ENCODE results near the gene WDR83.

The WDR83 gene

DNA sequence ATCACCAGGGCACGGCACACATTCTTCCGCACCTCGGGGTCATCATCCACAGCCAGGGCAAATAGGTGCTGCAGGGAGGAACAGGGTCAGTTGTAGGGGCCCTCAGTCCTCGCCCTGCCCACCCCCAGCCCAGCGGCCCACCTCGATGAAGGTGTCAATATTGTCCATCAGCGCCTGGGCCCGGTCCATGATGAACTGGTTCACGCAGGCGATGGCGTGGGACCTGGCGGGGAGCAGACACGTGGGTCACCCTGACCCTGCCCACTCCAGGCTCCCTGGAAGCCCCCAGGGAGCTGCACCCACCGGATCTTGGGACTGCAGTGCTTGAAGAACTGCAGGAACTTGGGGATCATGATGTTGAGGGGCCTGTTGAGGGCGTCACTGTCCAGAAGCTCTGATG, 48.5 kb downstream of the WDR83 start:
- H3K4me3 Mint-ChIP-seq: no peak overlapping the region
- H3K4me1 Mint-ChIP-seq: no peaks in the 10 kb centered on the region
- H3K27ac Mint-ChIP-seq: no peak overlapping the region
- peaks cover 71% of the 10 kb centered on the region for H3K36me3 Mint-ChIP-seq (ENCODE audit: low read depth)
- H3K9me3 Mint-ChIP-seq: no peaks in the 10 kb centered on the region
- no peaks in the 10 kb centered on the region for H3K27me3 Mint-ChIP-seq (ENCODE audit: low read depth)
- TF ChIP-seq, protein P1, sequence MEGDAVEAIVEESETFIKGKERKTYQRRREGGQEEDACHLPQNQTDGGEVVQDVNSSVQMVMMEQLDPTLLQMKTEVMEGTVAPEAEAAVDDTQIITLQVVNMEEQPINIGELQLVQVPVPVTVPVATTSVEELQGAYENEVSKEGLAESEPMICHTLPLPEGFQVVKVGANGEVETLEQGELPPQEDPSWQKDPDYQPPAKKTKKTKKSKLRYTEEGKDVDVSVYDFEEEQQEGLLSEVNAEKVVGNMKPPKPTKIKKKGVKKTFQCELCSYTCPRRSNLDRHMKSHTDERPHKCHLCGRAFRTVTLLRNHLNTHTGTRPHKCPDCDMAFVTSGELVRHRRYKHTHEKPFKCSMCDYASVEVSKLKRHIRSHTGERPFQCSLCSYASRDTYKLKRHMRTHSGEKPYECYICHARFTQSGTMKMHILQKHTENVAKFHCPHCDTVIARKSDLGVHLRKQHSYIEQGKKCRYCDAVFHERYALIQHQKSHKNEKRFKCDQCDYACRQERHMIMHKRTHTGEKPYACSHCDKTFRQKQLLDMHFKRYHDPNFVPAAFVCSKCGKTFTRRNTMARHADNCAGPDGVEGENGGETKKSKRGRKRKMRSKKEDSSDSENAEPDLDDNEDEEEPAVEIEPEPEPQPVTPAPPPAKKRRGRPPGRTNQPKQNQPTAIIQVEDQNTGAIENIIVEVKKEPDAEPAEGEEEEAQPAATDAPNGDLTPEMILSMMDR (IDR thresholded peaks at IDR 0.05; ENCODE audit: unreplicated experiment in 3 of 3): no peak

DNA sequence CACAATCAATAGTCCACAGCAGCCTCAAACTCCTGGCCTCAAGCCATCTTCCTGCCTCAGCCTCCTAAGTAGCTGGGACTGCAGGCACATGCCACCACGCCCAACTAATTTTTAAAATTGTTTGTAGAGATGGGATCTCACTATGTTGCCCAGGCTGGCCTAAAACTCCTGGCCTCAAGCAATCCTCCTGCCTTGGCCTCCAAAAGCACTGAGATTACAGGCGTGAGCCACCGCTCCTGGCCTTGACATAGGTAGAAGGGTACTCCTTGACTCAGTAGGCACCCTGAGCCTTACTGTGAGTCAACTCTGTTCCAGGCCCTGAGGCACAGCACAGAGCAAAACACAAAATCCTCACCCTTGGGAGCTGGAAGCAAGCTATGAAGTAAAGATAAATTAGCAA, 49.3 kb downstream of the WDR83 start:
- H3K36me3 Mint-ChIP-seq (ENCODE audit: low read depth): peaks cover 69% of the 10 kb centered on the region
- no peaks in the 10 kb centered on the region for H3K27me3 Mint-ChIP-seq (ENCODE audit: low read depth)
- no peaks in the 10 kb centered on the region for H3K9me3 Mint-ChIP-seq
- TF ChIP-seq, protein P1 (IDR thresholded peaks at IDR 0.05; ENCODE audit: unreplicated experiment in 3 of 3): no peak
- no peak overlapping the region for H3K27ac Mint-ChIP-seq
- H3K4me3 Mint-ChIP-seq: no peak overlapping the region
- H3K4me1 Mint-ChIP-seq: peaks cover 6% of the 10 kb centered on the region

DNA sequence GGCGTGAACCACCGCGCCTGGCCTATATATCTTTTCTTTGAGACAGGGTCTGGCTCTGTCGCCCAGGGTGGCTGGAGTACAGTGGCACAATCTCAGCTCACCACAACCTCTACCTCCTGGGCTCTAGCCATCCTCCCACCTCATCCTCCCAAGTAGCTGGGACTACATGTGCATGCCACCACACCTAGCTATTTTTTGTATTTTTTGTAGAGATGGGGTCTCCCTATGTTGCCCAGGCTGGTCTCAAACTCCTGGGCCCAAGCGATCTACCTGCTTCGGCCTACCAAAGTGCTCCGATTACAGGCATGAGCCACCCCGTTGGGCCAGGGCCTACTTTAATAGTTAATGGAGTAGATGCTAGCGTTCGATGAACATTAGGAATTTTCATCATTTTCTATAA, 53.7 kb downstream of the WDR83 start:
- Mint-ChIP-seq H3K27ac (peak overlapping the region; percentile 82 to 88 (median 82)), H3K36me3 (ENCODE audit: low read depth) (peaks cover 35% of the 10 kb centered on the region), H3K4me1 (peaks cover 19% of the 10 kb centered on the region), H3K4me3 (peak overlapping the region; percentile 75 to 83 (median 83)), H3K27me3 (ENCODE audit: low read depth) (no peaks in the 10 kb centered on the region), H3K9me3 (no peaks in the 10 kb centered on the region)
- TF ChIP-seq, protein P1 (IDR thresholded peaks at IDR 0.05; ENCODE audit: unreplicated experiment in 3 of 3): no peak

DNA sequence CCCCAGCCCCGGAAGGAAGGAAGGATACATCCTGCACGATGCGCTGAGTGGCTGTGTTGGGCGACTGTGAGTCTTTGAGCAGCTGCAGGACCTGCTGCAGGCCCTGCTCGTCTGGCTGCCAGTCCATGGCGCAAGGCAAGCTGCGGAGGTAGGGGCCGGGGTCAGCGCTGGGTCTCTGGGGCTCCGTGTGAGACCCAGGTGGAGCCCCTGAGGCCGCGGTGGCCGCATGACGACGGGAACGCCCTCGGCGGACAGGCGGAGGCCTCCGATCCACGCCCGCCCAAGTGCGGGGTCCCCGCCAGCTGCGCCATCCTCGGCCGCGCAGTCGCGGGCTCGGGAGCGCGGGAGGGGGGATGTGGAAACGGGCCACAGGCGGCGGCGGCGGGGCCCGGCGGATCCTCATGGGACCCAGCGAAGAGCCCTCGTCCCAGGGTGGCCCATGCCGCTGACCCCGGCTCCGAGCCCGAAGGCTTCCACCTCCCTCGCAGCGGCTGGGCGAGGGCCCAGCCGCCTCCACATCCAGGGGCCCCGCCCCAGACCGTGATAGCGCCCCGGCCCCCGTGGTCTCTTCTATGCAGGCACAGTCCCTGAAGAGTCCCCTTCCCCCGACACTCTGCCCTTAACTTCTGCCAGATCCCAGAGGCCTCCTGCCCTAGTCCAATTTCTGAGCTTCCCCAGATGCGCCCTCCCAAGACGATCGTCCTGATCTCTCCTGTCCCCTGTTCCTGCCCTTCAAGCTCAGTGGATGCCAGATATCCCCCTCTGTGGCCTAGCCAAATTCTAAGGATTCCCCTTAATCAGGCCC, 54.4 kb downstream of the WDR83 start:
- H3K4me1 Mint-ChIP-seq: peaks cover 19% of the 10 kb centered on the region
- peak overlapping the region; percentile 92 to 99 (median 97) for H3K4me3 Mint-ChIP-seq
- H3K27ac Mint-ChIP-seq: peak overlapping the region; percentile 99 to 100 (median 100)
- peaks cover 29% of the 10 kb centered on the region for H3K36me3 Mint-ChIP-seq (ENCODE audit: low read depth)
- no peaks in the 10 kb centered on the region for H3K9me3 Mint-ChIP-seq
- H3K27me3 Mint-ChIP-seq (ENCODE audit: low read depth): no peaks in the 10 kb centered on the region
- TF ChIP-seq, protein P1 (IDR thresholded peaks at IDR 0.05; ENCODE audit: unreplicated experiment in 3 of 3): no peak

DNA sequence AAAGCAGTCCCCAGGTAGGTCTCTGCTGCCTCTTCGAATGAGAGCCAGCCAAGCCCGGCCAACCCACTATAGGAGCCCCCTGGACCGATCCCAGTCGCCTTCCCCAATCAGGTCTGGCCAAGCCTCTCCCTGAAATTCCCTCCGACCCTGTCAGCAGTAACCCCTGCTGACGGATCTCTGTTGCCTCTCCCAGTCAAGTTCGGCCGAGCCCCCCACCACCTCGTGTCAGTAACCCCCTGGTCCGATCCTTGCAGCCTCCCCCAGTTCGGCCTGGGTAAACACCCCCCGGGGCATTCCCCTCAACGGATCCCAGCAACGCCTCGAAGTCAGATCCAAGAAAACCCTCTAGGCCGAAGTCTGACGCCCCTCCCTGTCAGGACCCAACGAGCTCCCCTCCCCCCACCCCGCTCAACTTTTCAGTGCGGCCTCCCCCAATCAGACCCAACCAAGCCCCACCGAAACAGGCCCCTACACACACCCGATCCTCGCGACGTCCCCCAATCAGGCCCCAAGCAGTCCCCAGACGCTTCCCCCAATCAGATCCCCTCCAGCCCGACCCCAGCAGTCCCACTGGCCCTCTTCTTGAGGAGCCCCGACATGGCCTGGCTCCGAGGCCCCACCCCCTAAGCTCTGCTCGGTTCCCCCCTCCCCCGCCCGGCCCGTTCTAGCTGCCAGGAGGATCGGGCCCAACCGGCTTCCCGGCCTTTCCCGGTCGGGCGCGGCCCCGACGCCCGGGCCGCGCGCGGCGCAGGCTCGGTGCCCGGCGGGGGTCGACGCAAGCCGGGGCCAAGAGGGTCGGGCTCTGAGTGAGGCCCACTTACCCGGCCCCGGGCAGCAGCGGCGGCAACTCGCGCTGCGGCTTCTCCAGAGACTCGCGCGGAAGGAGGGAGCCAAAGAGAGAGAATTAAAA, 55.3 kb downstream of the WDR83 start:
- Mint-ChIP-seq H3K36me3 (ENCODE audit: low read depth) (peaks cover 20% of the 10 kb centered on the region), H3K4me3 (peak overlapping the region; percentile 92 to 99 (median 97)), H3K9me3 (no peaks in the 10 kb centered on the region), H3K27ac (peak overlapping the region; percentile 99 to 100 (median 100)), H3K4me1 (peaks cover 24% of the 10 kb centered on the region), H3K27me3 (ENCODE audit: low read depth) (no peaks in the 10 kb centered on the region)
- TF ChIP-seq, protein P1 (IDR thresholded peaks at IDR 0.05; ENCODE audit: unreplicated experiment in 3 of 3): no peak
